Uterus (tissue), 4 donors: ENCODE data around the gene THAP3. TPM values are rescaled to one million over a fixed set of nuclear protein-coding genes. Genes with fewer than 3 reads are reported as not detected.
"Not testable (repeated sequence)": the region's sequence is repeated elsewhere in the genome, so short reads cannot be mapped to it uniquely, and the experiment has no call there.

Experiments
- DNase-seq, 2 donors: peaks; one replicate each; pipeline ENCODE4 v3.0.0-alpha.2; 2019 to 2020
- H3K27ac ChIP-seq, 2 donors: fragments of 200-600 bp; sonication (generic); 1 replicate in 1 of 2; 2 replicates in 1 of 2; pipeline ENCODE4 v1.5.1; 2016 to 2018
- H3K27me3 ChIP-seq, 2 donors: fragments of 200-600 bp; sonication (generic); one replicate each; pipeline ENCODE4 v1.5.1; 2018 to 2019; ENCODE audit warnings: control low read depth in 1 of 2
- H3K36me3 ChIP-seq, 2 donors: fragments of 200-600 bp; sonication (generic); one replicate each; pipeline ENCODE4 v1.5.1; 2019; ENCODE audit warnings: control low read depth in 1 of 2
- H3K4me1 ChIP-seq, 2 donors: fragments of 200-600 bp; sonication (generic); one replicate each; pipeline ENCODE4 v1.5.1; 2018 to 2019; ENCODE audit warnings: control low read depth in 1 of 2
- H3K4me3 ChIP-seq, 2 donors: fragments of 200-600 bp; sonication (generic); 1 replicate in 1 of 2; 2 replicates in 1 of 2; pipeline ENCODE4 v1.5.1; 2018 to 2019; ENCODE audit warnings: mild to moderate bottlenecking in 1 of 2
- H3K9me3 ChIP-seq, 2 donors: fragments of 200-600 bp; sonication (generic); one replicate each; pipeline ENCODE4 v1.5.1; 2019; ENCODE audit warnings: control low read depth in 1 of 2
- CTCF ChIP-seq, 4 experiments: fragments of 200-600 bp in 2 of 4; fragments of 450-650 bp in 2 of 4; sonication (generic) in 2 of 4; IDR thresholded peaks; one replicate each; pipeline ENCODE4 v1.5.1; 2016 to 2019; ENCODE audit warnings: antibody characterized with exemption in 4 of 4, mild to moderate bottlenecking in 2 of 4, moderate library complexity in 1 of 4
- POLR2A ChIP-seq, 2 donors: fragments of 450-650 bp; IDR thresholded peaks; one replicate each; pipeline ENCODE4 v1.6.1; 2016; ENCODE audit warnings: antibody characterized with exemption in 2 of 2, mild to moderate bottlenecking in 1 of 2, moderate library complexity in 1 of 2
- intact Hi-C: fragments of 100-400 bp; cut with DNase I; formaldehyde crosslinking; loops from one replicate; pipeline ENCODE4 v1.15.1; 2023; ENCODE audit warnings: low total_unique reads
- total RNA-seq, 4 donors: library from RNA; depleted of rRNA in 3 of 4; stranded (reverse); fragments of >200 nt in 3 of 4; gene quantifications; one replicate each; pipeline versions ENCODE4 v1.1.0 to v1.2.4, GENCODE V29; 2014 to 2023
- donor health status: DM: yes; HTN: yes; CAD: no.

The THAP3 gene
- total RNA-seq, 4 donors from 2014 or later = 19.1 to 23.9 (median 21.9) TPM

- no peaks in the 10 kb centered on the region for H3K9me3 ChIP-seq
- H3K27ac ChIP-seq = no peak overlapping the region
- H3K27me3 ChIP-seq = no peaks in the 10 kb centered on the region
- no peaks in the 10 kb centered on the region for H3K36me3 ChIP-seq
- no peak for DNase-seq
- TF ChIP-seq POLR2A (IDR thresholded peaks at IDR 0.05) (no peak), CTCF (IDR thresholded peaks at IDR 0.05) (no peak)
- H3K4me3 ChIP-seq = no peak overlapping the region
- intact Hi-C loops = no loop called here
- H3K4me1 ChIP-seq = no peaks in the 10 kb centered on the region
These were observed 33.8 kb downstream of the THAP3 start for GRCh38 chr1:6658359-6659060.

- H3K9me3 ChIP-seq = no peaks in the 10 kb centered on the region
- H3K27me3 ChIP-seq = no peaks in the 10 kb centered on the region
- H3K36me3 ChIP-seq = no peaks in the 10 kb centered on the region
- DNase-seq = no peak
- H3K4me1 ChIP-seq = no peaks in the 10 kb centered on the region
- no peak overlapping the region for H3K27ac ChIP-seq
- TF ChIP-seq POLR2A (IDR thresholded peaks at IDR 0.05) (no peak), CTCF (IDR thresholded peaks at IDR 0.05) (no peak)
- no peak overlapping the region for H3K4me3 ChIP-seq
- intact Hi-C loops = no loop called here
These were observed 35.9 kb downstream of the THAP3 start for GRCh38 chr1:6660415-6661049.

GRCh38 chr1:6662468-6662867 lies 37.8 kb downstream of the THAP3 start:
- H3K4me1 ChIP-seq, H3K36me3 ChIP-seq, intact Hi-C loops: not testable (repeated sequence)

GRCh38 chr1:6666696-6667095 lies 42.0 kb downstream of the THAP3 start:
- no peaks in the 10 kb centered on the region for H3K36me3 ChIP-seq
- intact Hi-C loops = no loop called here
- no peak for DNase-seq

More at GRCh38 chr1:6662468-6662867, 37.8 kb downstream of the THAP3 start:
- not testable (repeated sequence) for H3K27ac ChIP-seq, H3K4me3 ChIP-seq, H3K9me3 ChIP-seq, DNase-seq, H3K27me3 ChIP-seq

GRCh38 chr1:6667139-6667538 lies 42.5 kb downstream of the THAP3 start:
- Histone ChIP-seq H3K36me3 (no peaks in the 10 kb centered on the region), H3K9me3 (no peaks in the 10 kb centered on the region), H3K27ac (no peak overlapping the region), H3K27me3 (no peaks in the 10 kb centered on the region), H3K4me1 (peaks cover 0 to 5% of the 10 kb centered on the region in 2 donors), H3K4me3 (no peak overlapping the region)
- DNase-seq = no peak
- intact Hi-C loops = no loop called here
- TF ChIP-seq POLR2A (IDR thresholded peaks at IDR 0.05) (no peak), CTCF (IDR thresholded peaks at IDR 0.05) (no peak)

More at GRCh38 chr1:6666696-6667095, 42.0 kb downstream of the THAP3 start:
- peaks cover 0 to under 1% of the 10 kb centered on the region in 2 donors for H3K4me1 ChIP-seq
- no peaks in the 10 kb centered on the region for H3K27me3 ChIP-seq
- no peak for TF ChIP-seq CTCF (IDR thresholded peaks at IDR 0.05)
- TF ChIP-seq POLR2A (IDR thresholded peaks at IDR 0.05) = no peak
- no peak overlapping the region for H3K4me3 ChIP-seq
- H3K9me3 ChIP-seq = no peaks in the 10 kb centered on the region
- no peak overlapping the region for H3K27ac ChIP-seq
